Keratinocyte (primary cell): Measurements from ENCODE around the gene CFAP100. TPM values are rescaled to one million over a fixed set of nuclear protein-coding genes. Genes with fewer than 3 reads are reported as not detected.

Experiments
- DNase-seq: peaks from one replicate; pipeline ENCODE4 v3.0.0-alpha.2; 2011; ENCODE audit warnings: low read depth, missing footprints, low spot score
- FAIRE-seq: peaks from 2 replicates; lab custom pipeline; 2011; peaks lifted over from hg19 to GRCh38; lab: Jason Lieb, UNC
- H2AFZ ChIP-seq: 2 replicates; pipeline ENCODE4 v1.6.0; 2012; ENCODE audit warnings: low read length, control low read depth, inconsistent platforms; ENCODE audit not compliant: control insufficient read depth
- H3K27ac ChIP-seq: 2 replicates; pipeline ENCODE4 v1.5.1; 2011; ENCODE audit warnings: low read length; ENCODE audit not compliant: control insufficient read depth, insufficient read depth
- H3K27me3 ChIP-seq: 3 replicates; pipeline ENCODE4 v1.6.0; 2011; ENCODE audit warnings: low read length; ENCODE audit not compliant: control insufficient read depth, insufficient read depth; ENCODE audit errors: extremely low read depth
- H3K36me3 ChIP-seq, 2 experiments: 2 replicates in 1 of 2; 3 replicates in 1 of 2; pipeline ENCODE4 v1.5.1; 2011; ENCODE audit warnings: low read length in 2 of 2, mild to moderate bottlenecking in 1 of 2; ENCODE audit not compliant: control insufficient read depth in 2 of 2, insufficient read depth in 2 of 2; ENCODE audit errors: extremely low read depth in 1 of 2
- H3K4me1 ChIP-seq: 3 replicates; pipeline ENCODE4 v1.5.1; 2011; ENCODE audit warnings: low read length; ENCODE audit not compliant: control insufficient read depth, insufficient read depth; ENCODE audit errors: extremely low read depth
- H3K4me2 ChIP-seq: 3 replicates; pipeline ENCODE4 v1.6.0; 2011; ENCODE audit warnings: low read depth, low read length; ENCODE audit not compliant: control insufficient read depth, insufficient read depth; ENCODE audit errors: extremely low read depth
- H3K4me3 ChIP-seq, 3 experiments: fragments of 200-600 bp in 1 of 3; sonication (generic) in 1 of 3; 2 replicates in 2 of 3; 3 replicates in 1 of 3; pipeline ENCODE4 v1.5.1; 2011 to 2016; ENCODE audit warnings: low read length in 3 of 3, mild to moderate bottlenecking in 3 of 3, control low read depth in 2 of 3, inconsistent platforms in 1 of 3, low read depth in 1 of 3, mixed read lengths in 1 of 3, mixed run types in 1 of 3, moderate library complexity in 1 of 3; ENCODE audit not compliant: control insufficient read depth in 2 of 3, insufficient read depth in 2 of 3; ENCODE audit errors: extremely low read depth in 1 of 3
- H3K79me2 ChIP-seq: 2 replicates; pipeline ENCODE4 v1.6.0; 2012; ENCODE audit warnings: low read length; ENCODE audit not compliant: control insufficient read depth, insufficient read depth
- H3K9ac ChIP-seq: 3 replicates; pipeline ENCODE4 v1.6.0; 2011; ENCODE audit warnings: low read length; ENCODE audit not compliant: control insufficient read depth, insufficient read depth; ENCODE audit errors: extremely low read depth
- H3K9me1 ChIP-seq: 3 replicates; pipeline ENCODE4 v1.6.0; 2011; ENCODE audit warnings: low read length; ENCODE audit not compliant: control insufficient read depth, insufficient read depth; ENCODE audit errors: extremely low read depth
- H3K9me3 ChIP-seq: 2 replicates; pipeline ENCODE4 v1.5.1; 2012; ENCODE audit warnings: low read depth, low read length; ENCODE audit not compliant: control insufficient read depth
- H4K20me1 ChIP-seq: 3 replicates; pipeline ENCODE4 v1.6.0; 2011; ENCODE audit warnings: low read length; ENCODE audit not compliant: control insufficient read depth, insufficient read depth; ENCODE audit errors: extremely low read depth
- CTCF ChIP-seq, 3 experiments: IDR thresholded peaks in 1 of 3; conservative IDR thresholded peaks in 1 of 3; optimal IDR thresholded peaks in 1 of 3; 2 replicates in 2 of 3; 3 replicates in 1 of 3; pipeline versions ENCODE3 to v1.5.1; 2011; ENCODE audit warnings: low read length in 3 of 3, mild to moderate bottlenecking in 3 of 3, moderate library complexity in 2 of 3, control low read depth in 1 of 3, inconsistent platforms in 1 of 3; ENCODE audit not compliant: insufficient read depth in 2 of 3; ENCODE audit errors: extremely low read depth in 1 of 3
- EZH2 ChIP-seq: IDR thresholded peaks from one replicate; pipeline ENCODE4 v1.6.1; 2012; ENCODE audit warnings: inconsistent platforms, mild to moderate bottlenecking, low read length, moderate library complexity
- dilution Hi-C: fragments of 300-500 bp; cut with MboI; formaldehyde crosslinking; loops from one replicate; pipeline ENCODE4 v1.7.0; 2020; ENCODE audit warnings: low sequenced_read_pairs; ENCODE audit not compliant: extremely low pct_ligation_motif_present
- polyA plus RNA-seq, 5 experiments: library from polyadenylated mRNA; depleted of rRNA in 3 of 5; stranded (reverse) in 3 of 5; stranded (forward) in 1 of 5; unstranded in 1 of 5; fragments of >200 nt; gene quantifications; 1 replicate in 1 of 5; 2 replicates in 3 of 5; 3 replicates in 1 of 5; pipeline versions ENCODE4 v1.2.1 to v1.2.3, GENCODE V29; 2011 to 2012; ENCODE audit warnings: missing spikeins in 2 of 5, low read depth in 1 of 5, low replicate concordance in 1 of 5

Gene CFAP100
- polyA plus RNA-seq, 1 donor (not counting 4 experiments of a cell fraction or from before 2014, with no cell fraction given), result not detected

GRCh38 chr3:126380011-126380768, 14.5 kb upstream of the CFAP100 start:
- Histone ChIP-seq H3K4me1 (no peaks in the 10 kb centered on the region), H3K9me3 (no peaks in the 10 kb centered on the region), H3K79me2 (no peaks in the 10 kb centered on the region), H3K9ac (no peak overlapping the region), H3K27ac (no peak overlapping the region), H3K4me2 (no peak overlapping the region), H3K9me1 (no peaks in the 10 kb centered on the region), H3K36me3 (no peaks in the 10 kb centered on the region), H3K4me3 (no peak overlapping the region), H3K27me3 (peaks cover 12% of the 10 kb centered on the region), H4K20me1 (no peaks in the 10 kb centered on the region), H2AFZ (no peak overlapping the region)
- no peak for DNase-seq
- no peak for TF ChIP-seq CTCF (optimal IDR thresholded peaks at IDR 0.05 in 1 of 3, IDR thresholded peaks at IDR 0.05 in 1 of 3, conservative IDR thresholded peaks at IDR 0.05 in 1 of 3; ENCODE audit: extremely low read depth in 1 of 3, insufficient read depth in 2 of 3, low read length in 3 of 3)
- TF ChIP-seq EZH2, result no peak
- FAIRE-seq, result no peak
- dilution Hi-C loops, result no loop called here

GRCh38 chr3:126381966-126382365, 12.7 kb upstream of the CFAP100 start:
- TF ChIP-seq EZH2 (no peak), CTCF (optimal IDR thresholded peaks at IDR 0.05 in 1 of 3, IDR thresholded peaks at IDR 0.05 in 1 of 3, conservative IDR thresholded peaks at IDR 0.05 in 1 of 3; ENCODE audit: extremely low read depth in 1 of 3, insufficient read depth in 2 of 3, low read length in 3 of 3) (no peak)
- H3K9ac ChIP-seq, result no peak overlapping the region
- no peak overlapping the region for H3K4me3 ChIP-seq
- no peaks in the 10 kb centered on the region for H3K79me2 ChIP-seq
- H3K4me2 ChIP-seq, result no peak overlapping the region
- H3K9me1 ChIP-seq, result no peaks in the 10 kb centered on the region
- dilution Hi-C loops, result no loop called here
- no peak overlapping the region for H3K27ac ChIP-seq
- H3K4me1 ChIP-seq, result no peaks in the 10 kb centered on the region
- H2AFZ ChIP-seq, result no peak overlapping the region
- DNase-seq, result no peak
- H3K9me3 ChIP-seq, result no peaks in the 10 kb centered on the region
- no peak for FAIRE-seq
- no peaks in the 10 kb centered on the region for H4K20me1 ChIP-seq
- peaks cover 12% of the 10 kb centered on the region for H3K27me3 ChIP-seq
- H3K36me3 ChIP-seq, result no peaks in the 10 kb centered on the region
